Fibroblast of skin of abdomen (primary cell): Measurements from ENCODE around the gene CENPP.
A peak's percentile ranks its signal among the peaks of the same experiment; 100 is the strongest.
"Not testable (repeated sequence)": the region's sequence is repeated elsewhere in the genome, so short reads cannot be mapped to it uniquely, and the experiment has no call there.

Source experiments
- DNase-seq: peaks from one replicate; pipeline ENCODE4 v3.0.0-alpha.2; 2013

CENPP gene

GRCh38 chr9:92545002-92545510 lies 219.3 kb downstream of the CENPP start:
- DNase-seq: no peak

- DNase-seq: peak; percentile 13
Measured at GRCh38 chr9:92547356-92547755, 221.6 kb downstream of the CENPP start.

GRCh38 chr9:92550765-92551164 lies 225.0 kb downstream of the CENPP start:
- no peak for DNase-seq

GRCh38 chr9:92558612-92559374 lies 233.0 kb downstream of the CENPP start:
- DNase-seq: no peak

GRCh38 chr9:92561374-92562330 lies 235.9 kb downstream of the CENPP start:
- DNase-seq: peak; percentile 87

- DNase-seq: peak; percentile 92
Measured at GRCh38 chr9:92562461-92562967, 236.8 kb downstream of the CENPP start.

- DNase-seq: peak; percentile 8
Measured at GRCh38 chr9:92563116-92564100, 237.7 kb downstream of the CENPP start.

- DNase-seq: peak; percentile 74
Measured at GRCh38 chr9:92564504-92564903, 238.8 kb downstream of the CENPP start.

GRCh38 chr9:92564982-92565381 lies 239.2 kb downstream of the CENPP start:
- peak; percentile 55 for DNase-seq

- DNase-seq: not testable (repeated sequence)
Measured at GRCh38 chr9:92571871-92572270, 246.1 kb downstream of the CENPP start.

GRCh38 chr9:92573612-92574011 lies 247.9 kb downstream of the CENPP start:
- not testable (repeated sequence) for DNase-seq

- DNase-seq: no peak
Measured at GRCh38 chr9:92576175-92576574, 250.4 kb downstream of the CENPP start.

- DNase-seq: no peak
Measured at GRCh38 chr9:92589923-92590322, 264.2 kb downstream of the CENPP start.

- DNase-seq: peak; percentile 17
Measured at GRCh38 chr9:92590377-92590776, 264.6 kb downstream of the CENPP start.

GRCh38 chr9:92592537-92592936 lies 266.8 kb downstream of the CENPP start:
- no peak for DNase-seq

GRCh38 chr9:92592946-92593861 lies 267.5 kb downstream of the CENPP start:
- no peak for DNase-seq

GRCh38 chr9:92595075-92595474 lies 269.3 kb downstream of the CENPP start:
- DNase-seq: not testable (repeated sequence)

- DNase-seq: no peak
Measured at GRCh38 chr9:92595930-92596329, 270.2 kb downstream of the CENPP start.

GRCh38 chr9:92598382-92598781 lies 272.6 kb downstream of the CENPP start:
- DNase-seq: no peak

- DNase-seq: no peak
Measured at GRCh38 chr9:92599938-92600461, 274.2 kb downstream of the CENPP start.
